22Rv1 (cell line): ENCODE measurements around the gene ANKRD28.

Experiments
- ZFX ChIP-seq: fragments of 450-650 bp; IDR thresholded peaks from 2 replicates; pipeline ENCODE4 v1.6.1; 2017; ENCODE audit warnings: antibody characterized with exemption, borderline replicate concordance
- TF ChIP-seq, protein P1 (sequence below): fragments of 450-650 bp; IDR thresholded peaks from 2 replicates; pipeline ENCODE4 v1.5.1; 2017; ENCODE audit warnings: mild to moderate bottlenecking

DNA sequence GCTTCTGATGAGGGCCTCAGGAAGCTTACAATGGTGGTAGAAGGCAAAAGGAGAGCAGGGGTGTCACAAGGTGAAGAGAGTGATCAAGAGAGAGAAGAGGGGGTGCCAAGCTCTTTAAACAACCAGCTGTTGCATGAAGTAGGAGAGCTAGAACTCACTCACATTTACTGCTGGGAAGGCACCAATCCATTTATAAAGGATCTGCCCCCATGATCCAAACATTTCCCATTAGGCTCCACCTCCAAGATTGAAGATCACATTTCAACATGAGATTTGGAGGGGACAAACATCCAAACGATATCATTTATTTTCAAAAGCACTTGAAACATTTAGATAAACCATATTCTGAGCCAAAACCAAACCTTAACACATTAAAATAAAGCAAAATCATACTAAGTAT, 26.3 kb downstream of the ANKRD28 start:
- TF ChIP-seq, protein P1, sequence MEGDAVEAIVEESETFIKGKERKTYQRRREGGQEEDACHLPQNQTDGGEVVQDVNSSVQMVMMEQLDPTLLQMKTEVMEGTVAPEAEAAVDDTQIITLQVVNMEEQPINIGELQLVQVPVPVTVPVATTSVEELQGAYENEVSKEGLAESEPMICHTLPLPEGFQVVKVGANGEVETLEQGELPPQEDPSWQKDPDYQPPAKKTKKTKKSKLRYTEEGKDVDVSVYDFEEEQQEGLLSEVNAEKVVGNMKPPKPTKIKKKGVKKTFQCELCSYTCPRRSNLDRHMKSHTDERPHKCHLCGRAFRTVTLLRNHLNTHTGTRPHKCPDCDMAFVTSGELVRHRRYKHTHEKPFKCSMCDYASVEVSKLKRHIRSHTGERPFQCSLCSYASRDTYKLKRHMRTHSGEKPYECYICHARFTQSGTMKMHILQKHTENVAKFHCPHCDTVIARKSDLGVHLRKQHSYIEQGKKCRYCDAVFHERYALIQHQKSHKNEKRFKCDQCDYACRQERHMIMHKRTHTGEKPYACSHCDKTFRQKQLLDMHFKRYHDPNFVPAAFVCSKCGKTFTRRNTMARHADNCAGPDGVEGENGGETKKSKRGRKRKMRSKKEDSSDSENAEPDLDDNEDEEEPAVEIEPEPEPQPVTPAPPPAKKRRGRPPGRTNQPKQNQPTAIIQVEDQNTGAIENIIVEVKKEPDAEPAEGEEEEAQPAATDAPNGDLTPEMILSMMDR = no peak
- TF ChIP-seq ZFX = no peak
